WTC11 (cell line): ENCODE results near the gene LARGE1.

Source experiments
- CTCF ChIP-seq: fragments of 200-600 bp; IDR thresholded peaks from 2 replicates; pipeline ENCODE4 v1.8.0; 2022; ENCODE audit warnings: antibody characterized with exemption
- ESRRA ChIP-seq: sonication (generic); formaldehyde crosslinking; IDR thresholded peaks from 2 replicates; pipeline ENCODE4 v1.8.1; 2022; ENCODE audit warnings: mild to moderate bottlenecking, missing genetic modification reagents, borderline replicate concordance
- NFE2L1 ChIP-seq: sonication (generic); formaldehyde crosslinking; IDR thresholded peaks from 2 replicates; pipeline ENCODE4 v1.8.1; 2023; ENCODE audit warnings: missing genetic modification reagents
- ZNF138 ChIP-seq: sonication (generic); formaldehyde crosslinking; conservative IDR thresholded peaks from 2 replicates; pipeline ENCODE4 v1.8.1; 2022; ENCODE audit warnings: mild to moderate bottlenecking, moderate library complexity, missing genetic modification reagents
- ZNF423 ChIP-seq: fragments of 250-450 bp; sonication (Bioruptor Pico); IDR thresholded peaks from 2 replicates; pipeline ENCODE4 v2.1.2; 2022; ENCODE audit warnings: mild to moderate bottlenecking, moderate library complexity

DNA sequence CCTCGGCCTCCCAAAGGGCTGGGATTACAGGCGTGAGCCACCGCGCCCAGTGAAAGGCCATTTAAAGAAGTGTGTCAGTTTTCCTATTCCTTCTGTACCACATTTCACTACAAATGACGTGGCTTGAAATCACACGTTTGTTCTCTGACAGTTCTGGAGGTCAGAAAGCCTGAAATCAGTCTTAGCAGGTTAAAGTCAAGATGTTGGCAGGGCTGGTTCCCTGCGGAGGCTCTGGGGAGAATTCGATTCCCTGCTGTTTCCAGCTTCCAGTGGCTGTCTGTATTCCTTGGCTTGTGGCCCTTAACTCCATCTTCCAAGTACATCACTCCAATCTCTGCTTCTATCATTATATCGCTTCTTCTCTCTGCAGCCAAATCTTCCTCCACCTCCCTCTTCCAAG, 383.2 kb downstream of the LARGE1 start:
- TF ChIP-seq CTCF (no peak), NFE2L1 (CRISPR knock-in tag) (no peak), ZNF138 (CRISPR knock-in tag) (no peak), ESRRA (CRISPR knock-in tag) (no peak), ZNF423 (CRISPR knock-in tag) (no peak)
